Small intestine (tissue), 16 donors: ENCODE data around the gene OTP. TPM values are rescaled to one million over a fixed set of nuclear protein-coding genes. Genes with fewer than 3 reads are reported as not detected.

Experiments used
- DNase-seq, 2 donors: peaks; one replicate each; pipeline versions ENCODE4 v3.0.0 to v3.0.0-alpha.2; 2013
- FAIRE-seq: peaks from 2 replicates; lab custom pipeline; 2012; peaks lifted over from hg19 to GRCh38; lab: Jason Lieb, UNC
- H3K27ac ChIP-seq, 3 donors: one replicate each; pipeline ENCODE4 v1.5.1; 2013; ENCODE audit warnings: low read length in 2 of 3, mild to moderate bottlenecking in 2 of 3, control low read depth in 1 of 3, inconsistent platforms in 1 of 3, low read depth in 1 of 3, moderate library complexity in 1 of 3
- H3K27me3 ChIP-seq, 3 donors: one replicate each; pipeline ENCODE4 v1.6.1; 2013; ENCODE audit warnings: low read length in 3 of 3, inconsistent platforms in 1 of 3; ENCODE audit not compliant: control insufficient read depth in 3 of 3, insufficient read depth in 3 of 3
- H3K36me3 ChIP-seq, 3 donors: one replicate each; pipeline ENCODE4 v1.6.1; 2013; ENCODE audit warnings: low read length in 3 of 3, inconsistent platforms in 1 of 3, low read depth in 1 of 3, mild to moderate bottlenecking in 1 of 3, moderate library complexity in 1 of 3; ENCODE audit not compliant: control insufficient read depth in 3 of 3, insufficient read depth in 2 of 3
- H3K4me1 ChIP-seq, 3 donors: one replicate each; pipeline ENCODE4 v1.6.1; 2013; ENCODE audit warnings: low read length in 2 of 3, inconsistent platforms in 1 of 3, low read depth in 1 of 3, mild to moderate bottlenecking in 1 of 3, moderate library complexity in 1 of 3; ENCODE audit not compliant: control insufficient read depth in 3 of 3, insufficient read depth in 2 of 3
- H3K4me3 ChIP-seq, 3 donors: one replicate each; pipeline ENCODE4 v1.5.1; 2013; ENCODE audit warnings: low read length in 3 of 3, control low read depth in 1 of 3, inconsistent platforms in 1 of 3, low read depth in 1 of 3, mild to moderate bottlenecking in 1 of 3, moderate library complexity in 1 of 3
- H3K9me3 ChIP-seq, 2 donors: one replicate each; pipeline ENCODE4 v1.6.1; 2013; ENCODE audit warnings: low read depth in 1 of 2, low read length in 1 of 2; ENCODE audit not compliant: control insufficient read depth in 2 of 2, insufficient read depth in 1 of 2
- WGBS, 3 donors: extraction: QIAGEN DNeasy Blood & Tissue Kit; methylation state at CpG; one replicate each; pipeline ENCODE4 v1.1.7; 2013; 5-methylcytosine and 5-hydroxymethylcytosine counted together
- long read RNA-seq, 10 donors: transcript quantifications; one replicate each; lab custom pipeline, GENCODE V29; 2026
- polyA plus RNA-seq, 4 donors: library from polyadenylated mRNA; stranded (reverse) in 3 of 4; unstranded in 1 of 4; fragments of 200-250 nt in 3 of 4; fragments of 120-200 nt in 1 of 4; gene quantifications; one replicate each; pipeline versions ENCODE4 v1.2.1 to v1.2.3, GENCODE V29; 2013
- donor health status: healthy with polysubstance abuse.
- donor health status: control.
- donor health status: control.
- donor health status: Bipolar disorder and iron deficiency.
- donor health status: healthy.

The OTP gene
- polyA plus RNA-seq: not detected
- long read RNA-seq, donor 1: 0 reads
- long read RNA-seq, donor 2: 0 reads
- long read RNA-seq, donor 3: 0 reads
- long read RNA-seq, donor 4: 0 reads
- long read RNA-seq, donor 5: 0 reads
- long read RNA-seq, donor 6: 0 reads
- long read RNA-seq, donor 7: 0 reads
- long read RNA-seq, donor 8: 0 reads
- long read RNA-seq, donor 9: 0 reads
- long read RNA-seq, donor 10: 0 reads

DNA sequence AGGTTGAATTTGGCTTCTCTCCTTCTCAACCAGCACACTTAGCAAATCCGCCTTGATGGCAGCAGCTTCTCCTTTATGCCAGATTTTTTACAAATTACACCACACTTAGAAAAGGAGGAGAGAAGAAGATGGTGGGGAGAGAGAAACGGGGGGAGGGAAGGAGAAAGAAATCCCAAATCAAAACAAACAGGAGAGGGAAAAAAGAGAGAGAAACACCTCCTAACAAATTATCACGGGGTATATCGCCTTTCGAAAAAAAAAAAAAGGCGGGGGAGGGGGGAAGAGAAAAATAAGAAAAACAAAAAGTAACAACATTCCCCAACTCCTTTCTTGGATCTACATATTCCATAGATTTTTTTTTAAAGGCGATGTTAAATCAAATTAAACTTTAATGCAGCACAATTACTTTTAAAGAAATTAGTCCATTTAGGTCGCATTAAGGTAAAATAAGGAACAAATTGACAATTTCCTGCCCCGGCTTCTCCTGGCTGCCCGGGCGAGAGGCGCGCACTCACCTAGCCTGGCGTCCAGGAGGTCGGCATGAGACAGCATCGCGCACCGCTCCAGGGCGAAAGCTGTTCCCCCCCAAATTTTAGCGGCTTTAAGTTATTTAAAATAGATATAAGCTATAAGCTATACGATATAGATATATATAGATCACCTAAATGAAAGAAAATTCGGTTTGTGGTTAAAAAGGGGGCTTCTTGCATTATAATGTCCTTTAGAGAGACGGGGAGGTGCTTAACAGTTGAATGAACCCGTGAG, at the start of gene OTP:
OTP (minus strand) TSS at position 716 of the 765 bp plus-strand sequence; CDS start at position 552, 164 bp downstream.
- DNase-seq (no peak), FAIRE-seq (no peak)
- H3K4me1 ChIP-seq: no peaks in the 10 kb centered on the region
- H3K36me3 ChIP-seq: no peaks in the 10 kb centered on the region
- 9 to 18% (median 13%) methylated on average over 23 to 24 of the region's 24 CpGs for WGBS, 3 donors
- H3K9me3 ChIP-seq: peaks cover 0 to 8% of the 10 kb centered on the region in 2 donors
- no peak within 1 kb of the TSS for H3K27ac ChIP-seq
- H3K4me3 ChIP-seq: no peak within 1 kb of the TSS
- peaks cover 18 to 86% (median 64%) of the 10 kb centered on the region in 3 donors for H3K27me3 ChIP-seq

DNA sequence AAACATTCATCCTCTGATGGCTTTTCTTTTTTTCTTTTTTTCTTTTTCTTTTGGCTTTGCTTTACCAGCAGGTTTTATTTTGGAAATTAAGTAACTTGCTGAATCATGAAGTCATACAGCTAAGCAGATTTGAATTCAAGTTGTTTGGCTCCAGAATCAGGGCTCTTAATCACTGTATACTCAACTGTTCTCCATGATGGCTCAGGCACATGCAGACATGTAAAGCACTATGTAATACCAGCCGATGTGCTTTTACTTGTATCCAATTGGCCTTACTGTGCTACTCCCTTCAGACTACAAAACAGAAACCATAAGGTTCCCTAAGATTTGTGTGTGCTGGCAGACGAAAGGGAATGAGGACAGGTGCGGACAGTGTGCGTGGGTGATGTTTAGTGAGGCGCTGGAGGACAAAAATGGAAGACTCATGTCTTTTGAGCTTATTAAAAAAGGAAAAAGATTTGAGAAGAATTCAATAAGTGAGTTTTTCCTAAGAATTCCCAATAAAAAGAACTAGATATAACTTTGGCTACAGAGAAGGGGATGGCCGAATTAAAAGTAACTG, 44.7 kb upstream of the OTP start:
- whole genome bisulfite sequencing, 3 donors: 87 to 93% (median 89%) methylated on average over 6 of the region's 6 CpGs
- DNase-seq (no peak), FAIRE-seq (no peak)
- Histone ChIP-seq H3K4me3 (no peak overlapping the region), H3K27ac (no peak overlapping the region), H3K36me3 (peaks cover 0 to 2% (median 0%) of the 10 kb centered on the region in 3 donors), H3K4me1 (no peaks in the 10 kb centered on the region), H3K9me3 (no peaks in the 10 kb centered on the region), H3K27me3 (no peaks in the 10 kb centered on the region)

DNA sequence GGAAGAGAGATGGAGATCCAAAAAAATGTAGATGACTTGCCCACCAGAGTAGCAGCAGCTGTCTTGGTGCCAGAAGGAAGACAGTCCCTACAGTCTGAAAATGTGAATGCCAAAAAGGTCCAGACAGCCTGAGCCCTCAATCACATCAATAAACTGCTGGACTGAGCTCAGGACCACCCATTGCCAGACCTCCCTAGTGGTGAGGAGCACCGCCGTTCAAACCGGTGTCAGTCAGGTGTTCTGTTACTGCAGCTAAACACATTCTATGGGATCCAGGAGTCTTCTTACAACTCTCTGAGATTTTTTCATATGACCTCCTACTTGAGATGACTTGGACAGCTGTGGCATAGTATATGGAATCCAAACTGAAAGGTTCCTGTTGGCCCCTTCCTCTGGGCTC, 32.0 kb upstream of the OTP start:
- no peak for DNase-seq
- no peaks in the 10 kb centered on the region for H3K36me3 ChIP-seq
- peaks cover 0 to 15% (median 4%) of the 10 kb centered on the region in 3 donors for H3K27me3 ChIP-seq
- no peak overlapping the region for H3K27ac ChIP-seq
- FAIRE-seq: no peak
- H3K9me3 ChIP-seq: no peaks in the 10 kb centered on the region
- no peaks in the 10 kb centered on the region for H3K4me1 ChIP-seq
- WGBS, 3 donors: 59 to 65% (median 64%) methylated on average over 3 of the region's 3 CpGs
- no peak overlapping the region for H3K4me3 ChIP-seq

DNA sequence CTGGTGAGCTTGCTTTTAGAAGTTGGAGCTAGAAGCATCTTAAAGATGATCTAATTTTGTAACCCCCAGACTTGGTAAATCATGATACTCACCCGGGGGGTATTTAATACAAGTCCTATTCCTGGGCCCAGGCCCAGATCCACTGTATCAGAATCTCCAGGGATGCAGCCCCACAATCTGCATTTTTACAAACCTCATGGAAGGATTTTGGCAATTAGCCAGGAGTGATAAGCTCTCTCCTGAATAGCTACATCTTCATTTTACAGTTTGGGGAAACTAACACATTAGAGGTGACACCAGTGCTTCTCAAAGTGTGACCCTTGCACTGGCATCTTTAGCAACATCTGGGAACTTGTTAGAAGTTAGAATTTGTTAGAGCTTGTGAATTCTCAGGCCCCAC, 31.2 kb upstream of the OTP start:
- H3K27ac ChIP-seq: no peak overlapping the region
- H3K4me3 ChIP-seq: no peak overlapping the region
- H3K27me3 ChIP-seq: peaks cover 0 to 19% (median 4%) of the 10 kb centered on the region in 3 donors
- WGBS, 3 donors: 76 to 81% (median 76%) methylated on average over 1 of the region's 1 CpG
- no peaks in the 10 kb centered on the region for H3K9me3 ChIP-seq
- FAIRE-seq: no peak
- no peaks in the 10 kb centered on the region for H3K4me1 ChIP-seq
- DNase-seq: no peak
- H3K36me3 ChIP-seq: no peaks in the 10 kb centered on the region

DNA sequence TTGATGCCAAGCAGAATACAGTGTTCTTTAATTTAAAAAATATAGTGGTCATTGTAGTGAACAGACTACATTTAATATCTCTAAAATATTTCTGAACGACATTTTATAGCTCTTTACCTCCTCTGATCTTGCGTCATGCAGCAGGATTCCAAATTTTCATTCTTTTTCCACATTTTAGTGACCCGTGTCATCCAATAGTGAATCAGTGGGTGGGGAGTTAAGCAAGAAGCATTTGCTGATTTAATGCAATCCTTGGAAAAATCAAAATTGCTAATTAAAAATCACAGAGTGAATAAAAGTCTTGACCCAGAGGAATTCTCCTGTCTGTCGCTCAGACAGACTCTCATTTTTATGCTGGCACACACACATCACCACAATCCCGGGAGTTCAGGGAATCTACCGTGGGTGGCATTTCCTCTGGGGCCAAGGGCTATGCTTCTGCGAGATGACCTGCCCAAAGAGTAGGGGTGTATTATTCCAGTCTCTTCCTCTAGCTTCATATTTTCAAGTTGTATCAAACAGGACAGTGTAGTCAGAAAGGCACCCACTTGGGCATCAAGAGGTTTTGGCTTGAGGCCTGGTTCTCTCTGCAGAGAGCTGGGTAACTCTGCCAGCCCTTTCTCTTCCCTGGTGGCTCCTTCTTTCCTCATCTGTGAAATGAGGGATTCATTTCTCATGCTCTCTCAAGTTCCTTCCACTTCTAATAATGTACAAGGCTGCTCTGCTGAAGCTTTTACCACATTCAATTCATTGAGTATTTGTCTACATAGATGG, 24.8 kb upstream of the OTP start:
- Histone ChIP-seq H3K4me1 (no peaks in the 10 kb centered on the region), H3K4me3 (no peak overlapping the region), H3K27ac (no peak overlapping the region), H3K36me3 (no peaks in the 10 kb centered on the region), H3K9me3 (no peaks in the 10 kb centered on the region), H3K27me3 (peaks cover 0 to 12% (median 4%) of the 10 kb centered on the region in 3 donors)
- WGBS, 3 donors: 70 to 84% (median 77%) methylated on average over 7 of the region's 7 CpGs
- DNase-seq (no peak), FAIRE-seq (no peak)

DNA sequence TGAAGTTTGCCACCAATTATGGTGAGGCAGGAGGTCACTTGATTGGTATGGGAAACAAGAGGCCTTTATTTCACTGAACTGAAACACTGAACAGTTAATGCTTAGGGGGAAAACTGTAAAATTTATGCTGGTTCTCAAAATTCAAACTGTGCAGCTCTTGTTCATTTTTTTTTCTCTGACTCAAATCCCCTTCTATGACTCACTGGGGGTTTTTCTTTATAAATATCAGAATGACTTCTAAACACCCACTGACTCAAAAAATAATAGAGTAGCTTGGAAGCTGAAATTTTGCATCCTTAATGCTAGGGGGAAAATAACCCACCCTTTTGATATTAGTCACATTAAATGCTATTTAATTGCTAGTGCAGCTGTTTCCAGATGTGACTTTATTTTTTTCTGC, 24.1 kb upstream of the OTP start:
- no peak for DNase-seq
- Histone ChIP-seq H3K36me3 (no peaks in the 10 kb centered on the region), H3K9me3 (no peaks in the 10 kb centered on the region), H3K4me1 (no peaks in the 10 kb centered on the region), H3K27me3 (peaks cover 0 to 12% (median 4%) of the 10 kb centered on the region in 3 donors), H3K4me3 (no peak overlapping the region), H3K27ac (no peak overlapping the region)
- no peak for FAIRE-seq

DNA sequence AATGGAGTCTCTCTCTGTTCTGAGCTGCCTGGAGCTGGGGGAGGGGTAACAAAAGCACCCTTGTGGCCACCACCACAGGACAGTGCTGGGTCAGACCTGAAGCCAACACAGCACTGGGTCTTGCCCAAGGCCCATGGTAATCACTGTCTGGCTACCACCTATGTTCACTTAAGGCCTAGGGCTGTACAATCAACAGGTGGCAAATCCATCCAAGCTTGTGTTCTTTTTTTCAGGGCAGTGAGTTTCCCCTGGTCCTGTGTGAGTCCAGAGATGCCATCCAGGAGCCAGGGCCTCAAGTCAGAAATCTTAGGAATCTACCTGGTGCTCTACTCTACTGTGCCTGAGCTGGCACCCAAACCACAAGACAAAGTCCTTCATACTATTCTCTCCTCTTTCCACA, 20.1 kb upstream of the OTP start:
- Histone ChIP-seq H3K36me3 (no peaks in the 10 kb centered on the region), H3K9me3 (no peaks in the 10 kb centered on the region), H3K27me3 (peaks cover 0 to 6% (median 4%) of the 10 kb centered on the region in 3 donors), H3K4me1 (no peaks in the 10 kb centered on the region), H3K27ac (no peak overlapping the region), H3K4me3 (no peak overlapping the region)
- no peak for DNase-seq
- no peak for FAIRE-seq

DNA sequence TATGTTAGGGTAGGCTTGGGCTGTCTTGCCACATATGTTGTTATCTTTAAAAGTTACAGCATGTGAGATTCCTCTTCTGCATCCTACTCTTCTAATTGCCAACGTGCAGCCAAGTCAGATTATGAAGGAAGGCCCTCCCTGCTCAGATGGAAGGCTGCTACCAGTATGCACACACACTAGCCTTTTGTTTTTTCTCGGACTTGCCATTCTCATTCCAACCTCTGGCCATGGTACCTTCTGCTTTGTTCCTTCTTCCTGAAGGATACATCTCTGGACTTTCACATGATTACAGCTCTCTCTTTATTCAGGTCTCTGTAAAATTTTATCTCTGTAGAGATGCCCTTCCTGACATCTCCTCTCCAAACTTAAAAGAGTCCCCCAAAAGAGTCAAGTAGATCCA, 12.8 kb upstream of the OTP start:
- Histone ChIP-seq H3K4me1 (no peaks in the 10 kb centered on the region), H3K4me3 (no peak overlapping the region), H3K9me3 (no peaks in the 10 kb centered on the region), H3K36me3 (no peaks in the 10 kb centered on the region), H3K27ac (no peak overlapping the region), H3K27me3 (peaks cover 0 to 46% (median 10%) of the 10 kb centered on the region in 3 donors)
- 33 to 46% (median 38%) methylated on average over 2 of the region's 2 CpGs for WGBS, 3 donors
- no peak for DNase-seq
- FAIRE-seq: no peak
